NB4 (cell line): ENCODE measurements around the gene COL5A1.

ENCODE experiments used
- POLR2A ChIP-seq: IDR thresholded peaks from 2 replicates; pipeline ENCODE4 v1.6.1; 2011; ENCODE audit warnings: mild to moderate bottlenecking; ENCODE audit not compliant: insufficient read length; ENCODE audit errors: extremely low read depth
- TF ChIP-seq, protein P1 (sequence below): IDR thresholded peaks from one replicate; pipeline ENCODE4 v1.5.1; 2012; ENCODE audit warnings: low read depth, low read length

DNA sequence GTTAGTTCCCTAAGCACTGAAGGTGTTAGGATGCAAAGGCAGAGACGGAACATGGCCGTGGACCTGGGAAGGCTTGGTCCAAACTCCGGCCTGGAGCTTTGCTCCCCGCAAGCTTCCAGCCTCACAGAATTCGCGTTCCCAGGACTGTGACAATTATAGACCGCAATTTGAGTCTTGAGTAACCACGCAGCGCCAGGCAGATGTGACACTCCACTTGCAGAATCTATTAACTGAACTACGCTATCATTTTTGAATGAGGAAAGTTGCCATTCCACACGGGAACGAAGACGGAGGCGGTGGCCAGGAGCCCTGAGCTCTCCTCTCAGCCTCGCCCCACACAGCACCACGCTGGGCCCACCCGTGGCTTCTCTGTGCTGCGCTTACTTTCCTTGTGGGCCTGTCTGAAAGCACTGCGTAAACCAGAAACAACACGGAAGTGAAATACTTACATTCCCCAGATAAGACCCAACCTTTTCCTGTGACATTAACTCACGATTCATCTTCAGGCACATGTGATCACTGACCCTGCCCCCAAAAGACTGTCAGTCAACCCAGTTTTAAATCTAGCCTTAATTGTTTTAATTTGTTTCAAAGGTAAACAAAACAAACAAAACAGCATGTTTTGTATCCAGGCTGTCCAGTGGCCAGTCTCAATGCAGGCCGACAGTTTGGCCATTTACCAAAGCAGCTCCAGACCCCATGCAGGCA, 16.1 kb upstream of the COL5A1 start:
- TF ChIP-seq, protein P1, sequence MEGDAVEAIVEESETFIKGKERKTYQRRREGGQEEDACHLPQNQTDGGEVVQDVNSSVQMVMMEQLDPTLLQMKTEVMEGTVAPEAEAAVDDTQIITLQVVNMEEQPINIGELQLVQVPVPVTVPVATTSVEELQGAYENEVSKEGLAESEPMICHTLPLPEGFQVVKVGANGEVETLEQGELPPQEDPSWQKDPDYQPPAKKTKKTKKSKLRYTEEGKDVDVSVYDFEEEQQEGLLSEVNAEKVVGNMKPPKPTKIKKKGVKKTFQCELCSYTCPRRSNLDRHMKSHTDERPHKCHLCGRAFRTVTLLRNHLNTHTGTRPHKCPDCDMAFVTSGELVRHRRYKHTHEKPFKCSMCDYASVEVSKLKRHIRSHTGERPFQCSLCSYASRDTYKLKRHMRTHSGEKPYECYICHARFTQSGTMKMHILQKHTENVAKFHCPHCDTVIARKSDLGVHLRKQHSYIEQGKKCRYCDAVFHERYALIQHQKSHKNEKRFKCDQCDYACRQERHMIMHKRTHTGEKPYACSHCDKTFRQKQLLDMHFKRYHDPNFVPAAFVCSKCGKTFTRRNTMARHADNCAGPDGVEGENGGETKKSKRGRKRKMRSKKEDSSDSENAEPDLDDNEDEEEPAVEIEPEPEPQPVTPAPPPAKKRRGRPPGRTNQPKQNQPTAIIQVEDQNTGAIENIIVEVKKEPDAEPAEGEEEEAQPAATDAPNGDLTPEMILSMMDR = no peak
- TF ChIP-seq POLR2A = no peak
